ENCODE data around the gene EYS.

- no peak for TF ChIP-seq EZH2 (IDR thresholded peaks at IDR 0.05; ENCODE audit: insufficient read depth, poor library complexity, severe bottlenecking)
- no peak for TF ChIP-seq EZH2phosphoT487 (IDR thresholded peaks at IDR 0.05; ENCODE audit: insufficient read depth, low read depth)
Measured at GRCh38 chr6:64998204-64998603, 708.8 kb downstream of the EYS start.

Data from GM23248 (cell line).